ENCODE data around the gene SORBS1. TPM values are rescaled to one million over a fixed set of nuclear protein-coding genes. Genes with fewer than 3 reads are reported as not detected.

The SORBS1 gene
- total RNA-seq (ENCODE audit: low replicate concordance): 28.2 and 31.4 TPM in 2 replicates
- long read RNA-seq, partial matches to known transcripts: 4 of 23 reads
- long read RNA-seq, other reads (novel, unspliced or antisense): 19 of 23 reads

- H3K4me3 Mint-ChIP-seq: peak within 1 kb of the TSS; percentile 99
- H3K27ac Mint-ChIP-seq: peak within 1 kb of the TSS; percentile 93
- DNase-seq (ENCODE audit: extremely low spot score, unreplicated experiment): peak; percentile 95
- no peak for TF ChIP-seq CTCF (conservative IDR thresholded peaks at IDR 0.05)
- H3K4me1 Mint-ChIP-seq (ENCODE audit: unreplicated experiment): peaks cover 46% of the 10 kb centered on the region
- no peaks in the 10 kb centered on the region for H3K36me3 Mint-ChIP-seq
- peaks cover 13% of the 10 kb centered on the region for H3K27me3 Mint-ChIP-seq
- H3K9me3 Mint-ChIP-seq: peaks cover 4% of the 10 kb centered on the region
Measured at GRCh38 chr10:95561177-95561863, at the start of gene SORBS1. Gene SORBS1 (minus strand): TSS chr10:95561371. CDS start chr10:95441135, 120,236 bp downstream.

GRCh38 chr10:95610727-95611126, 49.6 kb upstream of the SORBS1 start:
- no peak for TF ChIP-seq CTCF (conservative IDR thresholded peaks at IDR 0.05)
- Mint-ChIP-seq H3K9me3 (no peaks in the 10 kb centered on the region), H3K4me3 (no peak overlapping the region), H3K27ac (no peak overlapping the region), H3K4me1 (ENCODE audit: unreplicated experiment) (peaks cover under 1% of the 10 kb centered on the region), H3K36me3 (peaks cover 32% of the 10 kb centered on the region), H3K27me3 (no peaks in the 10 kb centered on the region)
- DNase-seq (ENCODE audit: extremely low spot score, unreplicated experiment): no peak

- Mint-ChIP-seq H3K36me3 (peaks cover 20% of the 10 kb centered on the region), H3K9me3 (no peaks in the 10 kb centered on the region), H3K4me3 (no peak overlapping the region), H3K27ac (no peak overlapping the region), H3K4me1 (ENCODE audit: unreplicated experiment) (peaks cover 7% of the 10 kb centered on the region), H3K27me3 (no peaks in the 10 kb centered on the region)
- DNase-seq (ENCODE audit: extremely low spot score, unreplicated experiment): no peak
- TF ChIP-seq CTCF (conservative IDR thresholded peaks at IDR 0.05): no peak
Measured at GRCh38 chr10:95606922-95607321, 45.8 kb upstream of the SORBS1 start.

DNA sequence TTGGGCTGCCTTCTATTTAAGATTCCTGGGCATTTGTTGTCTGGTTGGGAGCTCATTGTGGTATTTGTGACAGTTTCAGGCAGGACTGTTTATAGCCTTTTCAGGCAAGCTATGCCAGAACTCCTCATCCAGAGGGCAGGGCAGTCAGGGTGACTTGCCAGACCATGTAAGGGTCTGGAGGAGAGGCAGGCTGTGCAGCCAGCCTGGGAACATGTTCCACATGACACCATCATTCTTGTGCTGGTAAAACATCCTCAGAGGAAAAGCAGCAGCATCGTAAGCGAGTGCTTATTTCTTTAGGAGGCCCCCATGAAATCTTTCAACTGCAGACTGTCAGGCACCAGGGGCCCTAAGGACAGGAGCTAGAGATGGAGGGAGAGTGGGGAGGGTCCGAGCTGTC, 44.0 kb upstream of the SORBS1 start:
- no peaks in the 10 kb centered on the region for H3K27me3 Mint-ChIP-seq
- peaks cover 15% of the 10 kb centered on the region for H3K4me1 Mint-ChIP-seq (ENCODE audit: unreplicated experiment)
- no peak for TF ChIP-seq CTCF (conservative IDR thresholded peaks at IDR 0.05)
- H3K9me3 Mint-ChIP-seq: no peaks in the 10 kb centered on the region
- no peak overlapping the region for H3K27ac Mint-ChIP-seq
- peaks cover 15% of the 10 kb centered on the region for H3K36me3 Mint-ChIP-seq
- DNase-seq (ENCODE audit: extremely low spot score, unreplicated experiment): no peak
- no peak overlapping the region for H3K4me3 Mint-ChIP-seq

GRCh38 chr10:95604630-95605029, 43.5 kb upstream of the SORBS1 start:
- Mint-ChIP-seq H3K9me3 (no peaks in the 10 kb centered on the region), H3K4me1 (ENCODE audit: unreplicated experiment) (peaks cover 15% of the 10 kb centered on the region), H3K27me3 (no peaks in the 10 kb centered on the region), H3K36me3 (peaks cover 15% of the 10 kb centered on the region), H3K4me3 (no peak overlapping the region), H3K27ac (no peak overlapping the region)
- DNase-seq (ENCODE audit: extremely low spot score, unreplicated experiment): no peak
- TF ChIP-seq CTCF (conservative IDR thresholded peaks at IDR 0.05): no peak

Data from type B pancreatic cell (in vitro differentiated cells).